ENCODE data around the gene PAQR4. TPM values are rescaled to one million over a fixed set of nuclear protein-coding genes. Genes with fewer than 3 reads are reported as not detected.

The PAQR4 gene
- total and polyA plus RNA-seq, 2 of the 13 experiments (the other 11 are each of a cell fraction or from before 2014, with no cell fraction given) = 15.9 to 24.8 TPM

DNA sequence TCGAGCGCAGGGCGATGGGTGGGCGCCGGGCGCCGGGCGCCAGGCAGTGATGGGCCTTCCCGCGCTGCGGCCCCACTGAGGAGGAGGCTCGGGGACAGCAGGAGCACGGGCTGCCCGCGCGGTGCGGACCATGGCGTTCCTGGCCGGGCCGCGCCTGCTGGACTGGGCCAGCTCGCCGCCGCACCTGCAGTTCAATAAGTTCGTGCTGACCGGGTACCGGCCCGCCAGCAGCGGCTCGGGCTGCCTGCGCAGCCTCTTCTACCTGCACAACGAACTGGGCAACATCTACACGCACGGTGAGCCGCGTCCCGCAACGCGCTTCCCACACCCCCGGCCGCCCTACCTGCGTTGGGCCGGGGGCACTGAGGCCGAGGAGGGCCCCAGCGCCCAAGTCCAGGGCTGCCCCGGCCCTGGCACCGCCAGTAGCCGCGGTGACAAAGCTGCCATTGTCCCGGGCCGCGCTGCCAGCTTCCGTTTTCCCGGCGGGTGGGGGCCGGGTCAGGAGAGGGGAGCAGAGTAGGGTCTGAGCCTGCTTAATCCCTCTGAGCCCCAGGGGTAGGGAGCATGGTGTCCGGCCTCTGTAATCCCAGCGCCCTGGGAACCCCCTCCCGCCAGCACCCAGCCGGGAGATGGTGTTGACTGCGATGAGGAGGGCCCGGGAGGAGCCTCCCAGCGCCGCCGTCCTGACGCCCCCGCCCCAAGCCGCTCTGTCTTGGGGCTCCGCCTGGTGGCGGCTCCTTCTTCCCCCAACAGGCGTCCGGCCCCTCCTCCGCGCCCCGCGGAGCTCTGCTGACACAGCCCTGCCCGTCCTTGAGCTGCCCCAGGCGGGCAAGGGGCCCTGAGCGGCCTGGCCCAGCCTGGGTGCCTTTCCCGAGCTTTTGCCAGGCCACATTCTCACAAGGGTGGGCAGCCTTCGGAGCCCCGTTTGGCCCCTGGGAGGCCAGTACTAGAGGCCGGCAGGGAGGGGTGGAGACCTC, 685 bp downstream of the PAQR4 start (continued):
- TF ChIP-seq ZNF576 (CRISPR knock-in tag; IDR thresholded peaks at IDR 0.05) (0 out of 2 replicates have a peak, but pooled peaks have one; percentile 41), SALL2 (CRISPR knock-in tag; IDR thresholded peaks at IDR 0.05) (peak; percentile 73; the same call in 1 of the 2 replicates), ZFP91 (CRISPR knock-in tag; IDR thresholded peaks at IDR 0.05; ENCODE audit: borderline replicate concordance) (peak; percentile 45; the same call in 1 of the 2 replicates), RXRB (CRISPR knock-in tag; IDR thresholded peaks at IDR 0.05; ENCODE audit: borderline replicate concordance) (peak; percentile 58; the same call in 1 of the 2 replicates), XBP1 (CRISPR knock-in tag; IDR thresholded peaks at IDR 0.05) (0 out of 2 replicates have a peak, but pooled peaks have one; percentile 23), SIN3B (IDR thresholded peaks at IDR 0.05; ENCODE audit: low read length) (no peak), MIER2 (CRISPR knock-in tag; IDR thresholded peaks at IDR 0.05) (peak; percentile 72; the same call in 1 of the 2 replicates), ZNF614 (CRISPR knock-in tag; IDR thresholded peaks at IDR 0.05; ENCODE audit: borderline replicate concordance) (peak; percentile 79; the same call in 1 of the 2 replicates), MYC (CRISPR knock-in tag; IDR thresholded peaks at IDR 0.05; ENCODE audit: borderline replicate concordance) (peak; percentile 63; the same call in 1 of the 2 replicates), DMAP1 (CRISPR knock-in tag; IDR thresholded peaks at IDR 0.05) (peak; percentile 24; the same call in 1 of the 2 replicates), NKX3-1 (CRISPR knock-in tag; IDR thresholded peaks at IDR 0.05) (peak; percentile 69; the same call in 1 of the 2 replicates), ZNF703 (CRISPR knock-in tag; IDR thresholded peaks at IDR 0.05; ENCODE audit: borderline replicate concordance) (no peak), ZBTB39 (CRISPR knock-in tag; IDR thresholded peaks at IDR 0.05) (0 out of 2 replicates have a peak, but pooled peaks have one; percentile 52), NFKB2 (CRISPR knock-in tag; IDR thresholded peaks at IDR 0.05; ENCODE audit: borderline replicate concordance) (0 out of 2 replicates have a peak, but pooled peaks have one; percentile 17), MYPOP (CRISPR knock-in tag; IDR thresholded peaks at IDR 0.05) (0 out of 2 replicates have a peak, but pooled peaks have one; percentile 45), HOXA3 (CRISPR knock-in tag; IDR thresholded peaks at IDR 0.05) (peak; percentile 65; the same call in 1 of the 2 replicates), ZFP62 (CRISPR knock-in tag; IDR thresholded peaks at IDR 0.05) (no peak)
